NCI-H2196 treated with DMSO at 0.1 percent for 48 hours (cell line): ENCODE results near the gene EDRF1.
"Not testable (repeated sequence)": the region's sequence is repeated elsewhere in the genome, so short reads cannot be mapped to it uniquely, and the experiment has no call there.

Experiments
- DNase-seq: peaks from one replicate; lab custom pipeline; 2025; ENCODE audit not compliant: unreplicated experiment; lab: John Stamatoyannopoulos, UW

Gene EDRF1

GRCh38 chr10:125707541-125708468 is 11.7 kb upstream of the EDRF1 start:
- no peak for DNase-seq

- DNase-seq = no peak
Observed at GRCh38 chr10:125708971-125709503, 10.5 kb upstream of the EDRF1 start.

GRCh38 chr10:125709553-125710474 is 9.7 kb upstream of the EDRF1 start:
- no peak for DNase-seq

GRCh38 chr10:125711110-125711750 is 8.3 kb upstream of the EDRF1 start:
- no peak for DNase-seq

- DNase-seq = not testable (repeated sequence)
Observed at GRCh38 chr10:125714728-125715127, 4.8 kb upstream of the EDRF1 start.

GRCh38 chr10:125720002-125720382 is 483 bp downstream of the EDRF1 start:
- DNase-seq = no peak

GRCh38 chr10:125721035-125721434 is 1.5 kb downstream of the EDRF1 start:
- DNase-seq = no peak

GRCh38 chr10:125722811-125723210 is 3.3 kb downstream of the EDRF1 start:
- DNase-seq = no peak

GRCh38 chr10:125726914-125727313 is 7.4 kb downstream of the EDRF1 start:
- DNase-seq = no peak

- DNase-seq = no peak
Observed at GRCh38 chr10:125727436-125727835, 7.9 kb downstream of the EDRF1 start.

- DNase-seq = no peak
Observed at GRCh38 chr10:125734148-125734547, 14.6 kb downstream of the EDRF1 start.

- DNase-seq = no peak
Observed at GRCh38 chr10:125734823-125735222, 15.3 kb downstream of the EDRF1 start.

- DNase-seq = no peak
Observed at GRCh38 chr10:125738206-125738605, 18.7 kb downstream of the EDRF1 start.

GRCh38 chr10:125739994-125740679 is 20.6 kb downstream of the EDRF1 start:
- DNase-seq = no peak

- peak; percentile 9 for DNase-seq
Observed at GRCh38 chr10:125742465-125742864, 23.0 kb downstream of the EDRF1 start.

GRCh38 chr10:125744909-125745308 is 25.4 kb downstream of the EDRF1 start:
- DNase-seq = no peak

GRCh38 chr10:125747417-125747816 is 27.9 kb downstream of the EDRF1 start:
- no peak for DNase-seq

- DNase-seq = no peak
Observed at GRCh38 chr10:125756196-125756595, 36.7 kb downstream of the EDRF1 start.

- DNase-seq = no peak
Observed at GRCh38 chr10:125756853-125757487, 37.5 kb downstream of the EDRF1 start.

- DNase-seq = no peak
Observed at GRCh38 chr10:125757742-125758141, 38.2 kb downstream of the EDRF1 start.
